ENCODE results near the gene CCDC91.

GRCh38 chr12:28459481-28459880, 269.2 kb downstream of the CCDC91 start:
- TF ChIP-seq, protein P1, sequence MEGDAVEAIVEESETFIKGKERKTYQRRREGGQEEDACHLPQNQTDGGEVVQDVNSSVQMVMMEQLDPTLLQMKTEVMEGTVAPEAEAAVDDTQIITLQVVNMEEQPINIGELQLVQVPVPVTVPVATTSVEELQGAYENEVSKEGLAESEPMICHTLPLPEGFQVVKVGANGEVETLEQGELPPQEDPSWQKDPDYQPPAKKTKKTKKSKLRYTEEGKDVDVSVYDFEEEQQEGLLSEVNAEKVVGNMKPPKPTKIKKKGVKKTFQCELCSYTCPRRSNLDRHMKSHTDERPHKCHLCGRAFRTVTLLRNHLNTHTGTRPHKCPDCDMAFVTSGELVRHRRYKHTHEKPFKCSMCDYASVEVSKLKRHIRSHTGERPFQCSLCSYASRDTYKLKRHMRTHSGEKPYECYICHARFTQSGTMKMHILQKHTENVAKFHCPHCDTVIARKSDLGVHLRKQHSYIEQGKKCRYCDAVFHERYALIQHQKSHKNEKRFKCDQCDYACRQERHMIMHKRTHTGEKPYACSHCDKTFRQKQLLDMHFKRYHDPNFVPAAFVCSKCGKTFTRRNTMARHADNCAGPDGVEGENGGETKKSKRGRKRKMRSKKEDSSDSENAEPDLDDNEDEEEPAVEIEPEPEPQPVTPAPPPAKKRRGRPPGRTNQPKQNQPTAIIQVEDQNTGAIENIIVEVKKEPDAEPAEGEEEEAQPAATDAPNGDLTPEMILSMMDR (IDR thresholded peaks at IDR 0.05): no peak
- TF ChIP-seq TCF7L2 (IDR thresholded peaks at IDR 0.05; ENCODE audit: low read depth, low read length) (no peak), POLR2AphosphoS5 (IDR thresholded peaks at IDR 0.05; ENCODE audit: low read depth, low read length) (no peak), SIN3A (IDR thresholded peaks at IDR 0.05; ENCODE audit: borderline replicate concordance, insufficient read depth, low read depth, low read length) (no peak)
